ENCODE measurements around the gene AUTS2. TPM values are rescaled to one million over a fixed set of nuclear protein-coding genes. Genes with fewer than 3 reads are reported as not detected.

The AUTS2 gene
- polyA plus RNA-seq, 3 donors, result 3.1 to 8.3 (median 7.9) TPM

DNA sequence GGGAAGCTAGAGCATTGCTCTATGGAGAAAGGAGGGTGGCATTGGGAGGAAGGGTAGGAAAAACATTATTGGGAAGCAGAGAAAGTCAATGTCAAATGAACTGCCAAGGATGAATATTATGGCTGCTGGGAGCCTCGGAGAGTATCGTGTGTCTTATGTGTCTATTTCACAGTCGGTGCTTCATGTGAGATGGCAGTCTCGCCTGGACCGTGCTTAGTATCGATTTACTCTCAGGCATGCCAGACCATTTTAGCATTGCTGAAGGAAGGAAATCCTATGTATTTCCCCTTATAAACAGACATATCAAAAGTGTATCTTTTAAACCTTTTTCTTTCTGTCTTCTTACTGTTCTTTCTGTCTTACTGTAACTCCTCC, 612.6 kb downstream of the AUTS2 start:
- WGBS, 3 donors, result 95 to 96% (median 96%) methylated on average over 6 of the region's 6 CpGs

DNA sequence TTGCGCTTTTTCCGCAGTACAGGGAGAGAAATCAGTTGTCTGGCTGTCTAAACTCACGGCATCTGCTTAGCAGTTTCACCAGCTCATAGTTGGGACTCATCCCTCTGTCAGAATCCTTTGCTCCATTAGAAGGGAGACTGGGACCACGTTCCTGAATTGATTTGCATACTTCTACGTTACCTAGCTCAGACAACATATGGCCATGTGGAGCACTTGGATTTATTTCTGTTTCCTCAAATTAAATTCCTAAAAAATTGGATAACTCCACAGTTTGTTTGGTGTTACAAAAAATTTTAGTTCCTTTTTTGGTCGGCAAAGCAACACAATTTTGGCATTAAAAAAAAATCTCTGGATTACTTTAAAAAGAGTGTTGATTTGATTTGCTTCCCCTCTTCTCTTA, 614.0 kb downstream of the AUTS2 start:
- no peak overlapping the region for H3K27ac ChIP-seq (ENCODE audit: low read depth, low read length)
- 86 to 92% (median 89%) methylated on average over 6 of the region's 6 CpGs for WGBS, 3 donors

More for the DNA sequence above, 612.6 kb downstream of the AUTS2 start:
- H3K27ac ChIP-seq (ENCODE audit: low read depth, low read length), result no peak overlapping the region

DNA sequence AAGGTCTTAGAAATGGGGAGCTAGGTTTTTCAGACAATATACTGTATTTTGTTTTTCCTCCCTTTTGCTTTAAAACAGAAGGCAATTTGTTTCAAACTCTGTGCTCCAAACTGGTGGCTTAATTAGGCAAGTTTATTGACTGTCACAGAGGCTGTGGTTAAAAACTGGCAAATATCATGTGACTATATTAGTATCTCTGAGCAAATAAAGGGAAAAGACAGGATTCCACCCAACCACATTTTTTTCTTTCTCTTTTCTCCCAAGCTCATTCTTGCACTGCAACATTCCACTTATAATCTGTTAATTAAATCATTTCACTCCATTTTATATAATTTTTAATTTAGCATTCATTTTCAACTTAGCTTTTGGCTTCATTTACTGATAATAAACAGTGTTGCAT, 615.8 kb downstream of the AUTS2 start:
- no peak overlapping the region for H3K27ac ChIP-seq (ENCODE audit: low read depth, low read length)

DNA sequence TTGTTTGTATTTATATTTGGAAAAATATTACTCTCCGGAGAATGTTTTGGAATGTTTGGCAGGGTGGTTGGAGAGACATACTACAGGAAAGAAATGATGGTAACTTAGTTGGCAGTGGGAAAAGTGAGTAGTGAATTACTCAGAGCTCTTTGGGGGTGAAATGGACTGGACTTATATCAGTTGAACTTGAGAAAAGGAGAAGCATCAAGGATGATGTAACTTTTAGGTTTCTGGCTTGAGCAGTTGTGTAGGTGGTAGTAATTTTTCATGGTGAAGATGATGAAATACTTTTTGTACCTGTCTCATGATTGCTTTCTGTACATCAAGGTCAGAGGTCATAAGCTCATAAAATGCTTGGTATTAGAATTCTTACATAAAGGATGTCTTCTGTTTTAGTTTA, 617.2 kb downstream of the AUTS2 start:
- WGBS, 3 donors, result 54 to 73% (median 66%) methylated on average over 1 of the region's 1 CpG
- no peak overlapping the region for H3K27ac ChIP-seq (ENCODE audit: low read depth, low read length)

- no peak overlapping the region for H3K27ac ChIP-seq (ENCODE audit: low read depth, low read length)
- 65 to 73% (median 69%) methylated on average over 3 of the region's 3 CpGs for WGBS, 3 donors
Observed at GRCh38 chr7:70217571-70217970, 619.3 kb downstream of the AUTS2 start.

- no peak overlapping the region for H3K27ac ChIP-seq (ENCODE audit: low read depth, low read length)
- 61 to 79% (median 78%) methylated on average over 3 of the region's 3 CpGs for WGBS, 3 donors
Observed at GRCh38 chr7:70218006-70218405, 619.7 kb downstream of the AUTS2 start.

DNA sequence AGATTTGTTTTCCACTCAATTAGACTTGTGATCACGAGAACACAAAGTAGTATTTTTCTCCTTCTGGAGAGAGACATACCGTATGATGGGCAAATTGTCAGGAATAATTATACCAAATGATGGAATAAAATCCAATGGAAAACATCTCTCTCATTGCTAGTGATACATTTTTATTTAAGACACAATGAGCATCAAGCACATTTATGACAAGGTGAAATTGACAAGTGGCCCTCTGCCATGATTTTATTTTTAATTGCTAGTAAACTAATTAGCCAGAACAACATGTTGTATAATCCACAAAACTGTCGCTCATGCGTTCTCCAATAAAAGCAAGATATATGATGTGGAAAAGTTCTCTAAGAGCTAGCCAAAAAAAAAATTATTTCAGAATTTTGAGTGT, 620.8 kb downstream of the AUTS2 start:
- H3K27ac ChIP-seq (ENCODE audit: low read depth, low read length), result no peak overlapping the region
- 95 to 98% (median 97%) methylated on average over 4 of the region's 4 CpGs for WGBS, 3 donors

DNA sequence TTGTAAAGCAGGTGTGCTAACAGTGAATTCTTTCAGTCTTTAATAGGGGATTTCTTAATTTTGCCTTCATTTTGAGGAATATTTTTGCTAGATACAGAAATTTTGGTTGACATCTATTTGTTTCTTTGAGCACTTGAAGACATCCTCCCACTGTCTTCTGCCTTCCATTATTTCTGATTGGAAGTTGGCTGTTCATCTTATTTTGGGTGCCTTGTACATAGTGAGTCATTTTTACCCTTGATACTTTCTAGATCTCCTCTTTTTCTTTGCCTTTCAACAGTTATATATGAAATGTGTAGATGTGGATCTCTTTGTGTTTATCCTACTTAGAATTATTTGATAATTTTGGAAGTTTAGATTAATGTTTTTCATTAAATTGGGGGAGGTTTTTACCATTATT, 631.0 kb downstream of the AUTS2 start:
- H3K27ac ChIP-seq (ENCODE audit: low read depth, low read length), result no peak overlapping the region

DNA sequence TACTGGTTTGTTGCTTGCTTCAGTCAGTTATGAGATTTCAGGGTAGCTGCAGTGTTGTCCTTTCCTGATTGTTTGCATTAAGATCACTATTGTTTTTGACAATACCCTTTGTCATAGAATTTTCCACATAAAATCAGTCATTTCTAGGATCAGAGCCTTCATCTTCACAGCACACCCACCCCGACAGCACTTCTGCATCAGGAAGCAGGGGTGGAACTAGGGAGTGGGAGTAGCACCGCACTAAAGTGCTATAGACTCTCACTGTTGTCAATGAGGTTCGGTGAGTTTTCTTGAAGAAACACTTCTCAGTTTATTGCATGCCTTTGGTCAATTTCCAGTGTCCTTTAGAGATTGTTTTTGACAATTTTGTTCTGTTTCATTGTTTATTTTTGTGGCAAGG, 632.5 kb downstream of the AUTS2 start:
- 90 to 97% (median 95%) methylated on average over 3 of the region's 3 CpGs for WGBS, 3 donors
- H3K27ac ChIP-seq (ENCODE audit: low read depth, low read length), result no peak overlapping the region

DNA sequence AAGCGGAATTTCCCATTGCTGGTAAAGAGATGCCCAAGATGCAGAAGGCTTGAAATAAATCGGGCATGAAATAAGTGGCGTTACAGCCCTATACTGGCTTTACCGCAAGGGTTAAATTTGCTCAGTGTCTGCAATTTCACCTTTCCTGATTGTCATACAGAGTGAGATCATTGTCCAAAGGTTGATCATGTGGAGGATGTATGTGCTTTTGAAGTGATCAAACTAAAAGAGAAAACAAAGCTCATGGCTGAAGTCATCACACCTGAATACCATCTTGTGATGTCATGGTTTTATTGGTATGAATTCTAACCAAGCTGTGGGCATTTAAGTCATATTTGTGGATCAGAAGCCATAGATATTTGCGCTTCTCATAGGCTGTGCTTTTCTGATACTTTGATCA, 635.5 kb downstream of the AUTS2 start:
- H3K27ac ChIP-seq (ENCODE audit: low read depth, low read length), result no peak overlapping the region
- WGBS, 3 donors, result 96 to 98% (median 97%) methylated on average over 5 of the region's 5 CpGs

- WGBS, 3 donors, result 88 to 95% (median 95%) methylated on average over 1 of the region's 1 CpG
- H3K27ac ChIP-seq (ENCODE audit: low read depth, low read length), result no peak overlapping the region
Observed at GRCh38 chr7:70237256-70237655, 639.0 kb downstream of the AUTS2 start.

- no peak overlapping the region for H3K27ac ChIP-seq (ENCODE audit: low read depth, low read length)
- WGBS, 3 donors, result 65 to 71% (median 71%) methylated on average over 9 of the region's 9 CpGs
Observed at GRCh38 chr7:70237831-70238575, 639.7 kb downstream of the AUTS2 start.

DNA sequence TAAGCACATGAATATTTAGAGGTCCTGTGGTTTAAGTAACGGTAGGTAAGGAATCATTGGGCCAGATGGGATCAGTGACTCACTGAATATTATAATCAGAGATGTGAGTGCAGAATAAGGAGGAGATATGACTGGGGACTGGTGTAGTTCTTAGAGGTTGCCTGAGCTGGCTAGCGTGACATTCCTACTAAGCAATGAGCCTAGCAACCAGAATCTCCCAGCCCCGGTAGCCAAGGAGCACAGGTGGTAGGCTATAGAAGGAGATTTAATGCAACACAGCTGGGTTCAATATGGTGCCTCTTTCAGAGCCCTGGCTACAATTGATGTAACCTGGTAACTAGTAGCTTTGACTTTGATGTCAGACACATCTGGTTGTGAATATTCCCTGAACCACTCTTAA, 641.6 kb downstream of the AUTS2 start:
- no peak overlapping the region for H3K27ac ChIP-seq (ENCODE audit: low read depth, low read length)
- WGBS, 3 donors, result 96 to 100% (median 97%) methylated on average over 3 of the region's 3 CpGs

DNA sequence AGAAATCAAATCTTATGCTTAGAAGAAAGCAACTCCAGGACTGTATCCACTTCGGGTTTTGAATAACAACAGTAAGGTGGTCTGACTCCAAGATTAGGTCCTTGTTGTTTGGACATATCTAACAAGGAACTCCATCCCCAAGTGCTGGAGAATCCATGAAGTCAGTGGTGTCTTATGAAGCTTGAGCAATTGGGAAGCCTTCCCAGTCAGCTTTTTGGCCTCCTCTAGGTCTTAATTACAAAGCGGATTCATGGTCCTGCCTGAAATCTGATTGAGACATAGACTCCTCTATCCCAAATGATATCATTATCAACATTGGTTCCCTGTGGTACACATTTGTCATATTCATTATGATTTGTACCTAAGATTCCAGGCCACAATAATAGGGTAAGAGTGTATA, 642.6 kb downstream of the AUTS2 start:
- H3K27ac ChIP-seq (ENCODE audit: low read depth, low read length), result no peak overlapping the region
- WGBS, 3 donors, result 80 to 85% (median 85%) methylated on average over 2 of the region's 2 CpGs

GRCh38 chr7:70241536-70242175, 643.4 kb downstream of the AUTS2 start:
- H3K27ac ChIP-seq (ENCODE audit: low read depth, low read length), result no peak overlapping the region
- WGBS, 3 donors, result 74 to 81% (median 76%) methylated on average over 2 of the region's 2 CpGs

DNA sequence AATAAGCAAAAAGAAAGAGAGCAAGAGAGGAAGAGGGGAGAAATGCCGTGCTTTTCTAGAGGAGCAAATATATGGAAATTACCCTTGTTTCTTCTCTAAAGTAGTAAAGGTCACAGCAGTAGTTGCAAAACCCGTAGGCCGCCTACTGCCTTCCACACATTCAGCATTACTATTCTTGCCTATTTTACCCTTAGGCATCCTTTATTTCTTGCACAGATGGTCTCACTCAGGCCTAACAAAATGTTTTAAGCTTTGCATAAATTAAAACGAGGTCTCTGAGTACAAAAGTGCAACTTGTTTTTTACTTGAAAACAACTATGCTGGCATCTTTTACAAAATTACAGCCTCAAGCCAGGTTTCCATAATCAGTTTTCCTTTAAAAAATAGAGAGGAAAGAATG, 644.6 kb downstream of the AUTS2 start:
- no peak overlapping the region for H3K27ac ChIP-seq (ENCODE audit: low read depth, low read length)
- 85 to 96% (median 93%) methylated on average over 4 of the region's 4 CpGs for WGBS, 3 donors

DNA sequence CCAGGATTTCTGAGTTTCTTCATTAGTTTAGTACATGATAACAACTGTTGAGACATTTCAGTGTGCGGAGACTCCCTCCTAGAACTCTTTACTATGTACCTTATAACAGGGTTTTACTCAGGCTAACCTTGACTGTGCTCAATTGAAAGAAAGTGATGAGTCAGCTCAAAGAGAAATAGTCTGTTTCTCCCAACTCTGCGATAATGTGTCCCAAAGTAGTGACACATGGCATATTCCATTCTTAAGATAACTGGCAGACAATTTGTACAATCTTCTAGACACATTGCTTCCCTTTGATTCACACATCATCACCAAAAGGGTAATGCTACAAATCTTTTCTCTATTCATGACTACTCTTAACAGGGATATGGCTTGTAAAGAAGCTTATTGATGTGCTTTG, 645.2 kb downstream of the AUTS2 start:
- 93 to 100% (median 94%) methylated on average over 2 of the region's 2 CpGs for WGBS, 3 donors
- H3K27ac ChIP-seq (ENCODE audit: low read depth, low read length), result no peak overlapping the region

- WGBS, 3 donors, result 87 to 97% (median 97%) methylated on average over 4 of the region's 4 CpGs
- no peak overlapping the region for H3K27ac ChIP-seq (ENCODE audit: low read depth, low read length)
Observed at GRCh38 chr7:70257921-70258320, 659.6 kb downstream of the AUTS2 start.

GRCh38 chr7:70259502-70259901, 661.2 kb downstream of the AUTS2 start:
- 59 to 91% (median 71%) methylated on average over 1 of the region's 1 CpG for WGBS, 3 donors
- H3K27ac ChIP-seq (ENCODE audit: low read depth, low read length), result no peak overlapping the region
